HG03342 (cell line): ENCODE data around the gene KRTAP1-3.
"Not testable (repeated sequence)": the region's sequence is repeated elsewhere in the genome, so short reads cannot be mapped to it uniquely, and the experiment has no call there.

Experiments used
- ATAC-seq: cut with Tn5 transposase; IDR thresholded peaks from one replicate; pipeline ENCODE4 v1.9.1; 2021; ENCODE audit warnings: mild to moderate bottlenecking, moderate library complexity; ENCODE audit not compliant: unreplicated experiment

The KRTAP1-3 gene

DNA sequence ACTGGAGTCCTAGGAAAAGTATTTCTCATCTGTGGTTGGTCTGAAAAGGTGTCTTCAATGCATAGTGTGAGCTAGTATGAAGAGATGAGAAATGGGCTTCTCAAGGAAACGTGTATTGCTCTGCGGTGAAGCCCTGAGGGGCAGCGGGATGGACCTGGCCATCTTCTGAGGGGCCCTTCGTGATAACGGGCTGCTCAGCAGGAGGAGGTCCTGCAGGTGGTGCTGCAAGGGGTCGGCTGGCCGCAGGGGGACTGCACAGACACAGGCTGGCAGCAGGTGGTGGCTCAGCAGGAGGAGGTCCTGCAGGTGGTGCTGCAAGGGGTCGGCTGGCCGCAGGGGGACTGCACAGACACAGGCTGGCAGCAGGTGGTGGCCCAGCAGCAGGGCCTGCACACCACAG lies 19.9 kb upstream of the KRTAP1-3 start:
- ATAC-seq, result not testable (repeated sequence)

DNA sequence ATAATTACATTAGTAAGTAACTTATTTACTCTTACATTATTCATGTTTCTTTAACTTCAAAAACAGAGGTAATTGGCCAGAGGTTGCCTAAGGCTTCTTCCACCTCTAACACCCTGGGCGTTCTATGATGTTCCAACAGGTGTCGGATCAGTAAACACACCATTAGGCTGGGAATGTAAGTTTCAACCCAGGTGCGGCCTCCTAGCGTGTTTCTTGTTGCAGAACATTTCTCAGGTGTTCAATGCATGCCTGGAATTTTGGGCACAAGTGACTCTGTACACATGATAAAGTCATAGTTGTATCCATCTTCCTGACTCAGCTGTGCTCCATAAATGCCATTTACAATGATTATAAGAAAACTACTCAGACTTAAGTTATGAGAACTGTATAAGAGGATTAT lies 19.4 kb upstream of the KRTAP1-3 start:
- ATAC-seq, result no peak

DNA sequence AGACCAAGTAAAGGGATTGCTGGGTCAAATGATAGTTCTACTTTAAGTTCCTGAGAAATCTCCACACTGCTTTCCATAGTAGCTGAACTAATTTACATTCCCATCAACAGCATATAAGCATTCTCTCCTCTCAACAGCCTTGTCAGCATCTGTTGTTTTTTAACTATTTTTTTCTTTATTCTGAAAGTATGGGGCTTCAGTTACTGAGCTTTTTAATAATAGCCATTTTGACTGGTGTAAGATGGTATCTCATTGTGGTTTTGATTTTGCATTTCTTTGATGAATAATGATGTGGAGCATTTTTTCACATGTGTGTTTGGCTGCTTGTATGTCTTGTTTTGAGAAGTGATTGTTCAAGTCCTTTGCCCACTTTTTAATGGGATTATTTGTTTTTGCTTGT lies 17.9 kb upstream of the KRTAP1-3 start:
- no peak for ATAC-seq

DNA sequence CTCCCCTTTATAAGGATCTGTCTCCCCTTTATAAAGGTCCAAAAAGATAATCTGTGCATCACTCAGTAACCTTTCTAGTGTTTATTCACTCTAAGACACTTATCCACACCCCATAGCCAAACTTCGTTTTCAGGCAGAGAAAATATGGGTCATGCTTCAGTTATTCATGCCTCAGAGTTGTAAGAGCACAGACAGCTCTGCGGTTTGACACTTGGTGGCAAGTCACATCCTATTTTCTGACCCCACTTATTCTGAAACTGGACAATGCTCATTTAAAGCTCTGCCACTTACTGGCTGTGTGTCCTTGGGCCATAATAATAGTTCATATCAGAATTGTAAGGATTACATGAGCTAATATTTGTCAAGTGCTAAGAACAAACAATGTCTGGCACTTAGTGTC lies 14.4 kb upstream of the KRTAP1-3 start:
- ATAC-seq, result no peak

DNA sequence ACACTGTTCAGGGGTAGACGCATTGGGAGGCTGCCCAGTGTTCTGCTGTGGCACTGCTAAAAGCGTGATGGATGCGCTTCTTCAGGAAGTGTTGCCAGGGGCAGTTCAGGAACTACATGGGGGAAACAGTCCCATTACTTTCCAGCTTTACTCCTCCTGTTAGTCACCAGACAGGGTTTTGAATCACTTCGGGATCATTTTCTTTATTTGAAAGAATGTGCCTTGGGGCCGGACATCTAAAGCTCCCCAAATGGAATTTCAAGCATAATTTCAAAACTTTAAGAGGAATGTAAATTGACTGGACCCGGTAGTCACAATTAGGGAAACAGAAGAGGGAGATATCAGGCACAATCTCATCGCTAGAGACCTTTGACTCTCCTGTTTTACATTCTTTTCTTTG lies 13.8 kb upstream of the KRTAP1-3 start:
- ATAC-seq, result no peak

DNA sequence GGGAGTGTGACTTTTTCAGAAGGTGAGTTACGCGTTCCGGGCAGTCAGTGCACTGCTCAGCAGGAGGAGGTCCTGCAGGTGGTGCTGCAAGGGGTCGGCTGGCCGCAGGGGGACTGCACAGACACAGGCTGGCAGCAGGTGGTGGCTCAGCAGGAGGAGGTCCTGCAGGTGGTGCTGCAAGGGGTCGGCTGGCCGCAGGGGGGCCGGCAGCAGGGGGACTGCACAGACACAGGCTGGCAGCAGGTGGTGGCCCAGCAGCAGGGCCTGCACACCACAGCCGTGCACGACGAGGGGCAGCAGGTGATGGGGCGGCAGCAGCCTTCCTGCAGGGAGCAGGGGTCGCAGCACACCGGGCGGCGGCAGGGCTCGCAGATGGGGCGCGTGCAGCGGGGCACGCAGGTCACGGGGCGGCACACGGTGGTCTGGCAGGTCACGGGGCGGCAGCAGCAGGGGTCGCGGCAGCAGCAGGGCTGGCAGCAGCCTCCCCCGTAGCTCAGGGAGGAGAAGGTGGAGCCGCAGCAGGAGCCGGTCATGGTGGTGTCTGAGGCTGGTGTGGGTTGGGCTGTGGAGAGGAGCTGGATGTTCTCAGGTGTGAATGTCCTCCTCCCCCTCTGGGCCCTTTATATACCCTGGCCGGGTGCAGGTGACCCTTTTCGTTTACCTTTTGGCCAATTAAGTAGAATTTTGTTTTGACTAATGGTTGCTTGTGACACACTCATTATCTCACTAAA lies 12.2 kb upstream of the KRTAP1-3 start, which contains the start of gene KRTAP2-1:
Gene KRTAP2-1, minus strand, starts transcription at position 582 of the 731 bp plus-strand sequence. Its CDS starts 49 bp downstream, at position 533.
- ATAC-seq, result not testable (repeated sequence)

DNA sequence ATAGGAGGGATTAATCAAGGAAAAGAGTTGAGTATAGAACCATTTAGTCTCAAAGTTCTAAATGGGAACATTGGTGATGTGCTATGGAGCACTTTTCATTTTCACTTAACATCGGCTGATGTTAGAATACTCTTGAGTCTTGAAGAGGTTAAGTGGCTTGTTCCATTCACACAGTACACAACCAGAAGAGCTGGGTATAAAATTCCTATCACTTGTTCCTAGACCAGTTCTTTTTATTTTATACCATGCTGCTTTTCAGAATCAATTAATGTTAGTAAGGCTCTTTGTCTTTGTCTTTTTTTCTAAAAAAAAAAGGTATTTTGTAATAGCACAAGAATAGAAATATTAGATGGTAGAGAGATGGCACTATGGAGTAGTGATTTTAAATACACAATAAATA lies 8.3 kb upstream of the KRTAP1-3 start:
- ATAC-seq, result no peak

DNA sequence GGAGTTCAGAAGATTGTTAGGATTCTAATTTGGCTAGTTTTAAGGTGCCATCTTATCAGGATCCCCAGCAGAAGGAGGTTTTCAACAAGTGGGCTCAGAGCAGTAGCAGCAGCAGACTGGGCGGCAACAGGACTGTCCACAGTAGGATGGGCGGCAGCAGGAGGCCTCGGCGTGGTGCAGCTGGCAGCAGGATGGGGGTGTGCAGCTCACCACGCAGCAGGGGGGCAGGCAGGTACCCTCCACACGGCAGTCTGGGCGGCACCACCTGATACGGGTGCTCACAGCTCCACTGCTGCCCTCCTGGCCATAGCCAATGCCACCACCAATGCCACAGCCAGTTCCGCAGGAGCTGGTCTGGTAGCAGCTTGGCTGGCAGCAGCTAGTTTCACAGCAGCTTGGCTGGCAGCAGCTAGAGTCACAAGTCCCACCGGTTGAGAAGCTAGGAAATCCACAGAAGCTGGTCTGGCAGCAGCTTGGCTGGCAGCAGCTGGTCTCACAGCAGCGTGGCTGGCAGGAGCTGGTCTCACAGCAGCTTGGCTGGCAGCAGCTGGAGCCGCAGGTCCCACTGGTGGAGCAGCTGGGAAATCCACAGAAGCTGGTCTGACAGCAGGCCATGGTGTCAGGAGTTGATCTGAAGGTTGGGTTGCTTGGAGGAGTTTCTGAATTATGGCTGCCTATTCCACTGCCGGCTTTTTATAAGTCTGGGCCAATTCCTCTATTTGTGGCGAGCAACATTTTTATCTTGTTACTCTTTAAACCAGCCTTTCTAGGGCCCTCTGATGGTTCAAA lies 6.3 kb upstream of the KRTAP1-3 start, which contains the start of gene KRTAP1-1:
Gene KRTAP1-1, minus strand, starts transcription at position 668 of the 789 bp plus-strand sequence. Its CDS starts 53 bp downstream, at position 615.
- not testable (repeated sequence) for ATAC-seq

DNA sequence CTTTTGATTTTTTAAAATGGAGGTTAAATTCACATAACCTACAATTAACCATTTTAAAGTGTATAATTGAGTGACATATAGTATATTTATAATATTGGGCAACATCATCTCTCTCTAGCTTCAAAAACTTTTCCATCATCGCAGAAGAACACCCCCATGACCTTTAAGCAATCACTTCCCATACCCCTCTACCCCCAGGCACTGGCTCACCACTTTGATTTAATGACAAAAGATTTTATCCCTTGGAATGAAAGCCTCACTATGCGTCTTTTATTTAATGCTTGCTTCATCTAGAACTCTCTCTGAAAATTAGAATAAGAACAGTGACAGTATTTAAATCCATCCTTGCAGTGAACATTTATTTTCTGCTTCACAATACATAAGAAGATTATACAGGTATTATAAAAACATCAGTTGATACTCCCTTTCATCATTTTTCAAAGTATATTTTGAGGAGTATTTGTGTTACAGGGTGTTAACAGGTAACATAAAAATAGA lies 3.2 kb upstream of the KRTAP1-3 start:
- ATAC-seq, result no peak

DNA sequence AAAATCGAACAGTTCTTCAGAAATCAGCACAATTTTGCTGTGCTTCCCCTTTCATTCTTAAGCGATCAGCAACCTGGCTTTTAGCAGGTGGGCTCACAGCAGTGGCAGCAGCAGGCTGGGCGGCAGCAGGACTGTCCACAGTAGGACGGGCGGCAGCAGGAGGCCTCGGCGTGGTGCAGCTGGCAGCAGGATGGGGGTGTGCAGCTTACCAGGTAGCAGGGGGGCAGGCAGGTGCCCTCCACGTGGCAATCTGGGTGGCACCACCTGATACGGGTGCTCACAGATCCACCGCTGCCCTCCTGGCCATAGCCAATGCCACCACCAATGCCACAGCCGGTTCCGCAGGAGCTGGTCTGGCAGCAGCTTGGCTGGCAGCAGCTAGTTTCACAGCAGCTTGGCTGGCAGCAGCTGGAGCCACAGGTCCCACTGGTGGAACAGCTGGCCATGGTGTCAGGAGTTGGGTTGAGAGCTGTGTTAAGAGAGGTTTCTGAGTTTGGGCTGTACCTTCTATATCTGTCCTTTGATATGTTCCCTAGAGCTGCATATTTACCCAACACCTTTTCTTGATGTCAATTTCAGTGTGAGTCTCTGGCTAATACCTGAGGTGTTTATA lies 4.9 kb downstream of the KRTAP1-3 start, which contains the start of gene KRTAP1-4:
Gene KRTAP1-4, minus strand, starts transcription at position 563 of the 613 bp plus-strand sequence. Its CDS starts 117 bp downstream, at position 446.
- ATAC-seq, result no peak

DNA sequence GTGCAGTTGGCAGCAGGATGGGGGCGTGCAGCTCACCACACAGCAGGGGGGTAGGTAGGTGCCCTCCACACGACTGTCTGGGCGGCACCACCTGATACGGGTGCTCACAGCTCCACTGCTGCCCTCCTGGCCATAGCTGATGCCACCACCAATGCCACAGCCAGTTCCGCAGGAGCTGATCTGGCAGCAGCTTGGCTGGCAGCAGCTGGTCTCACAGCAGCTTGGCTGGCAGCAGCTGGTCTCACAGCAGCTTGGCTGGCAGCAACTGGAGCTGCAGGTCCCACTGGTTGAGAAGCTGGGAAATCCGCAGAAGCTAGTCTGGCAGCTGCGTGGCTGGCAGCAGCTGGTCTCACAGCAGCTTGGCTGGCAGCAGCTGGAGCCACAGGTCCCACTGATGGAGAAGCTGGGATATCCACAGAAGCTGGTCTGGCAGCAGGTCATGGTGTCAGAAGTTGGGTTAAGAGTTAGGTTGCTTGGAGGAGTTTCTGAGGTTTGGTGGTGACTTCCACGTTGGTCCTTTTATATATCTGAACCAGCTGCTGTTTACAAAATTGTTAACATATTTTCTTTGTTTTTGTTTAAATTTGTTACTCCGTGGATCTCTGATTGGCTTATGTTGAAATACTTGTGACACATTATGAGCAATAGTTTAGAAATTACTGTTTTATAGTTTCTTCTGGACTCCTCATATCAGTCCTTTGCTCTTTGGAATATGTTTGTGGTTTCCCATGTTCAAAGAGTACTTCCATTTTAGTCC lies 7.8 kb downstream of the KRTAP1-3 start, which contains the start of gene KRTAP1-5:
Gene KRTAP1-5, minus strand, starts transcription at position 494 of the 757 bp plus-strand sequence. Its CDS starts 53 bp downstream, at position 441.
- ATAC-seq, result no peak

DNA sequence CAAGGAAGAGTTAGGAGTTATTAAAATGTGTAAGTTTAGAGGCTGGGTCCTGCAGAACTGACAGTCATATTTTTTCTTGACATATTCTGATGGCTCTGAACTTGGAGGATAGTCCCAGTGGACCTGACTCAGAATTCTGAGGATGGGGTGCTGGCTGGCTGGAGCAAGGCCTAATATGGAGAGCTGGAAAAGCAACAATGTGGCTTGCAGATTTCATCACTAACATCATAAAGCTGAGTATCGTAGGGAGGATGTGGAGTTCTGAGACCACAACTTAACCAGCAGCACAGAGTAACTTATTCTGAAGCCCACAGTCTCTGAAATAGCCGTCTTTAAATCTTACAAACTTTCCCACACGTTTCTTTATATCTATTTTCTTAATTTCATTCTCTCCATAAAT lies 10.0 kb downstream of the KRTAP1-3 start:
- no peak for ATAC-seq

DNA sequence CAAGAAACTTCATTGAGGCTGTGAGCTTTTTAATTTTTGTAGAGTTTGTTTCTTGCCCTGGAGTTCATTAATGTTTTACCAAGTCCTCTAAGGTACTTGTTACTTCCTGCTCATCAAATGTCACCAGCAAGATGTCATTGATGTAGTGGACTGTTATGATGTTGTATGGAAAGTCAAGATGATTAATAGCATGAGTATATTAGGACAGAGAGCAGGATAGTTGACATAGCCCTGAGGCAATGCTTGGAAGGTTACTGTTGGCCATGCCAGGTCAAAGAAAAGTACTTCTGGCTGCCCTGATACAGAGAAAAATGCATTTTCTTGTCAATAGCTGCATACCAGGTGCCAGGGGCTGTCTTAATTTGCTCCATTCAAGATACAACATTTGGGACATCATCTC lies 14.3 kb downstream of the KRTAP1-3 start:
- ATAC-seq, result no peak

DNA sequence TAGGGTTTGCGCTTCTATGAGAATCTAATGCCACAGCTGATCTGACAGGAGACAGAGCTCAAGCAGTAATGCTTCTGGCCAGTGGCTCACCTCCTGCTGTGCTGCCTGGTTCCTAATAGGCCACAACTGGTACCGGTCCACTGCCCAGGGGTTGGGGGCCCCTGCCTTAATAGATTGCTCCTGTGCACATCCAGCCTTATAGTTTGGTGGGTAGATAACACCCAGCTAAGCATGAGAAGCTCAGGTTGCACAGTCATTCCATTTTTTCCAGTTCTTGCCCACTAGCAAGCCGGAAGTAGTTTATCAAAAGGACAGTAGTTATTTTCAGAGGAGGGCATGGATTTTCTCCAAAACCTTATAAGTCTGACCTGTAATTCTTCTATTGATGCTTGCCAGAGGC lies 15.3 kb downstream of the KRTAP1-3 start:
- no peak for ATAC-seq

DNA sequence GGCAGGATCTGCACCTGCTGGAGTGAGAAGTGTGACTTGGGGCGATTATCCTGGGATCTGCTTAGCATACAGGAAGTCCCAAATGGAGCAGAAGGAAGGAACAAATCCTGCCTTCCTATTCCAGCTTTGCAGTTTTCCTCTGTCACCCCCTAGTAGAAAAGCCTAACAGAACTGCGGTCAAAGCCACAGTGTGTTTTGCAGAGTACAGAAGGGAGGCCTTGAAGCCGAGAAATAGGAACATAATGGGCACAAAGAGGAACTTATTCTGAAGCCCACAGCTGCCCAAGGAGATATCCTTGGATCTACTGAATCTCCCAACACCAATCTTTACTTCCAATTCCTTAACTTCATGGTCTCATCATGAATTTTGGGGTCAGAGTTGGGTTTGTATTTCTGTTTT lies 16.1 kb downstream of the KRTAP1-3 start:
- ATAC-seq, result no peak

DNA sequence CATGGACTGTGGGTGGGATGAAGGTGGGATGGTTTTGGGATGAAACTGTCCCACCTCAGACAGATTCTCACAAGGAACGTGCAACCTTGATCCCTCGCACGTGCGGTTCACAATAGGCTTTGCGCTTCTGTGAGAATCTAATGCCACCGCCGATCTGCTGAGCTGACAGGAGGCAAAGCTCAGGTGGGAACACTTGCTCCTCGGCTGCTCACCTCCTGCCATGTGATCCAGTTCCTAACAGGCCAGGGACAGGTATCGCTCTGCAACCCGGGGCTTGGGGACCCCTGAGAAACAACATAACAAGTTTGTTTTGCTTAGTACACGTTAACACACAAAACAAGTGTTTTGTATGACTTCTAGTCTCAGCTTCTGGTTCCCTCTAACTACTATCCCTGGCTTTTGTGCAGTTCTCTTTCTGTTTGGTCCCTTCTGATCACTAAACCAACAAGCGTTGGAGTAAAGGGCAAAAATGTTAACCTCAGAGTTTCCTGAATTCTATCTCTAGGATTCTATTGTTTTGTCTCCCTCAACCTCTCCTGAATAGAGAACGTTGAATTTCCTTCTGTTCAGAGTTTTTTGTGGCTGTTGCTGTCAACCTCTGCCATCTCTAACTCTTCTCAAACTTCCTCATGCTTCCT lies 18.0 kb downstream of the KRTAP1-3 start:
- no peak for ATAC-seq

DNA sequence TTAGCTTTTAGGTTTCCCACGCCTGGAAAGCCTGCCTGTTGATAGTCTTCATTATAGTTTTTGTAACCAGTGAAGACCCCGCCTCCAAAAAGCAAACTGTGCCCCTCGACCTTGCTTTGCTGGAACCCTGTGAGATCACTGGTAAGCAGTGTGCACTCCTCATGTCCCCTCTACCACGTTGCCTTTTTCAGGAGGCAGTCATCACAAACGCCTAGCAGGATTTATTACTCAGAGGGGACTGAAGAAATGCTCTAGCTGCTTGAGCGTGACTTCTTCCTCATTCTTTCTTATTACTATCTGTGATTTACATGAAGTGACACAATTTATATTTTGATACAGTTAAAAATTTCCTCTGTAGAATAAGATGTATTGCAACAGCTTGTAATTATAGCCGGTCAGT lies 19.2 kb downstream of the KRTAP1-3 start:
- no peak for ATAC-seq

DNA sequence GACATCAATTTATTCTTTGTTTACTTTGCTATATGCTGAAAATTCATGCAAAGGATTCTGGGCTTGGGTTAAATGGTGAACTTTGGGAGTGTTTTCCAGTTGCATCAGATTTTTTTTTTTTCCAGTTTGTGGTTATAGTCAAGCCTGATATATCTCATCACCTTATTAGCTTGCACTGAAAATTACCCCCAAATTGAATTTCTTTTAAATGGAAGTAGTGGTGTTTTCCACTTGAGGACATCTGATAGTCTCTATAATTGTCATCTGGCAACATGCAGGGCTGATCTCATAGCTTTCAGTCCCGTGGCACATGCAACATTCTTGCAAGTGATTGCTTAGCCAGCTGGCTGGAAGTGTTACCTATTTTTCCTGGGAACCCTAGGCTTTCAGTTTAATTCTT lies 21.1 kb downstream of the KRTAP1-3 start:
- ATAC-seq, result no peak

DNA sequence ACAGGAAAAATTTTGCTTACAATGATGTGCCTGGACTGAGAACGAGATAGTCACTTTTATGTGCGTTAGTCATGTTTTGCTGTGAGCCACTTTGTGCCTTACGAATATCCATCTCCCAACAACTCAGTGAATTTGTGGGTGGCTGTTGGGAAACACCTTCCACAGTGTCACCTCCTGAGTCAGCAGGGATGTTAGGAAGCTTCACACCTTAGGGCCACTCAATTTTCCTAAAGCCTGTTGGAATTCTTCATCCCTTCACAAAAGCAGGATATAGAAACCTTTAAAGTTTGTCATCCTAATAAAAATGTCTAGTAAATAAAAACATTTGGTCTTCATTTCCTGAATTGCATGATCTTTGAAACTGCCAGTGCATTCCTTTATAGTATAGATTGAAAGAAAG lies 21.5 kb downstream of the KRTAP1-3 start:
- no peak for ATAC-seq
